Measurements from ENCODE around the gene ZNF521. TPM values are rescaled to one million over a fixed set of nuclear protein-coding genes. Genes with fewer than 3 reads are reported as not detected.

ZNF521 gene
- total RNA-seq, 1 donor from 2014 or later, result 48.0 TPM

- Mint-ChIP-seq H3K36me3 (ENCODE audit: low read depth, unreplicated experiment) (no peaks in the 10 kb centered on the region), H3K27ac (ENCODE audit: unreplicated experiment) (peak overlapping the region; percentile 1), H3K9me3 (ENCODE audit: unreplicated experiment) (no peaks in the 10 kb centered on the region), H3K4me1 (ENCODE audit: low read depth, unreplicated experiment) (peaks cover 14% of the 10 kb centered on the region), H3K27me3 (ENCODE audit: low read depth, unreplicated experiment) (no peaks in the 10 kb centered on the region), H3K4me3 (ENCODE audit: unreplicated experiment) (no peak overlapping the region)
- FAIRE-seq, result no peak
- Histone ChIP-seq H4K20me1 (ENCODE audit: insufficient read depth, low read length) (no peaks in the 10 kb centered on the region), H3K4me2 (ENCODE audit: low read length) (no peak overlapping the region), H3K9ac (ENCODE audit: low read length) (no peak overlapping the region), H3K36me3 (ENCODE audit: insufficient read depth, low read length) (no peaks in the 10 kb centered on the region), H3K9me3 (ENCODE audit: insufficient read depth, low read depth, low read length) (no peaks in the 10 kb centered on the region), H3K4me1 (ENCODE audit: insufficient read depth, low read length) (peaks cover 17% of the 10 kb centered on the region), H3K27ac (ENCODE audit: low read depth, low read length) (no peak overlapping the region), H3K27me3 (ENCODE audit: insufficient read depth, low read length) (no peaks in the 10 kb centered on the region), H3K4me3 (ENCODE audit: insufficient read depth, low read depth, low read length) (no peak overlapping the region), H2AFZ (ENCODE audit: low read depth, low read length) (no peak overlapping the region), H3K79me2 (ENCODE audit: insufficient read depth, low read length) (no peaks in the 10 kb centered on the region)
- no peak for DNase-seq (ENCODE audit: low read depth)
- TF ChIP-seq, protein P1, sequence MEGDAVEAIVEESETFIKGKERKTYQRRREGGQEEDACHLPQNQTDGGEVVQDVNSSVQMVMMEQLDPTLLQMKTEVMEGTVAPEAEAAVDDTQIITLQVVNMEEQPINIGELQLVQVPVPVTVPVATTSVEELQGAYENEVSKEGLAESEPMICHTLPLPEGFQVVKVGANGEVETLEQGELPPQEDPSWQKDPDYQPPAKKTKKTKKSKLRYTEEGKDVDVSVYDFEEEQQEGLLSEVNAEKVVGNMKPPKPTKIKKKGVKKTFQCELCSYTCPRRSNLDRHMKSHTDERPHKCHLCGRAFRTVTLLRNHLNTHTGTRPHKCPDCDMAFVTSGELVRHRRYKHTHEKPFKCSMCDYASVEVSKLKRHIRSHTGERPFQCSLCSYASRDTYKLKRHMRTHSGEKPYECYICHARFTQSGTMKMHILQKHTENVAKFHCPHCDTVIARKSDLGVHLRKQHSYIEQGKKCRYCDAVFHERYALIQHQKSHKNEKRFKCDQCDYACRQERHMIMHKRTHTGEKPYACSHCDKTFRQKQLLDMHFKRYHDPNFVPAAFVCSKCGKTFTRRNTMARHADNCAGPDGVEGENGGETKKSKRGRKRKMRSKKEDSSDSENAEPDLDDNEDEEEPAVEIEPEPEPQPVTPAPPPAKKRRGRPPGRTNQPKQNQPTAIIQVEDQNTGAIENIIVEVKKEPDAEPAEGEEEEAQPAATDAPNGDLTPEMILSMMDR (IDR thresholded peaks at IDR 0.05; ENCODE audit: insufficient read depth, low read depth, low read length), result no peak
- TF ChIP-seq EZH2 (IDR thresholded peaks at IDR 0.05; ENCODE audit: insufficient read depth, low read length), result no peak
Observed at GRCh38 chr18:25295624-25296138, 56.3 kb downstream of the ZNF521 start.

DNA sequence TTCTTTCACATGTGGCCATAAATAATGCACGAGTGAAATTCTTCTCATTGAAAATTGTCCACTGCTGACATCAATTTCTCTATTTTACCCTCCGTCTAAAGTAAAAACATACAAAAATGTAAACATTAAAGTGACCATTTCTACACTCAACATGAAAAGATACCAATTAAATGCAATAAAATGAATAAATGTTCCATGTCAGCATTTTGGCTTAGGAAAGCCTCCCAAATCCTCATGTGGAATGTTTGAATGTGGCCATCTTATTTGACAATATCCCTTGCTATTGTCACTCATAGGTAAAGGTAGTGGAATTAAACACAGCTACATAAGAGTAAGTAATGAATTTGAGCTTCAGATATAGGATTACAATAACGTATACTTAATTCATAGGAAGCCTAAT lies 60.8 kb downstream of the ZNF521 start:
- Histone ChIP-seq H3K27ac (ENCODE audit: low read depth, low read length) (no peak overlapping the region), H3K79me2 (ENCODE audit: insufficient read depth, low read length) (no peaks in the 10 kb centered on the region), H3K4me3 (ENCODE audit: insufficient read depth, low read depth, low read length) (no peak overlapping the region), H3K4me2 (ENCODE audit: low read length) (no peak overlapping the region), H2AFZ (ENCODE audit: low read depth, low read length) (no peak overlapping the region), H3K36me3 (ENCODE audit: insufficient read depth, low read length) (no peaks in the 10 kb centered on the region), H3K9ac (ENCODE audit: low read length) (no peak overlapping the region), H3K27me3 (ENCODE audit: insufficient read depth, low read length) (no peaks in the 10 kb centered on the region), H3K9me3 (ENCODE audit: insufficient read depth, low read depth, low read length) (no peaks in the 10 kb centered on the region), H4K20me1 (ENCODE audit: insufficient read depth, low read length) (no peaks in the 10 kb centered on the region), H3K4me1 (ENCODE audit: insufficient read depth, low read length) (peaks cover 17% of the 10 kb centered on the region)
- DNase-seq (ENCODE audit: low read depth) (no peak), FAIRE-seq (no peak)
- no peaks in the 10 kb centered on the region for H3K9me3 Mint-ChIP-seq (ENCODE audit: unreplicated experiment)
- peaks cover 15% of the 10 kb centered on the region for H3K4me1 Mint-ChIP-seq (ENCODE audit: low read depth, unreplicated experiment)
- no peak overlapping the region for H3K27ac Mint-ChIP-seq (ENCODE audit: unreplicated experiment)
- no peaks in the 10 kb centered on the region for H3K36me3 Mint-ChIP-seq (ENCODE audit: low read depth, unreplicated experiment)
- TF ChIP-seq, protein P1 (IDR thresholded peaks at IDR 0.05; ENCODE audit: insufficient read depth, low read depth, low read length), result no peak
- no peak for TF ChIP-seq EZH2 (IDR thresholded peaks at IDR 0.05; ENCODE audit: insufficient read depth, low read length)
- H3K4me3 Mint-ChIP-seq (ENCODE audit: unreplicated experiment), result no peak overlapping the region
- no peaks in the 10 kb centered on the region for H3K27me3 Mint-ChIP-seq (ENCODE audit: low read depth, unreplicated experiment)

- Histone ChIP-seq H3K9ac (ENCODE audit: low read length) (peak overlapping the region; percentile 59), H3K4me1 (ENCODE audit: insufficient read depth, low read length) (peaks cover 20% of the 10 kb centered on the region)
- H3K4me3 Mint-ChIP-seq (ENCODE audit: unreplicated experiment), result no peak overlapping the region
Observed at GRCh38 chr18:25289001-25289631, 62.9 kb downstream of the ZNF521 start.

More at GRCh38 chr18:25289001-25289631, 62.9 kb downstream of the ZNF521 start:
- peak overlapping the region; percentile 97 for H3K27ac Mint-ChIP-seq (ENCODE audit: unreplicated experiment)
- DNase-seq (ENCODE audit: low read depth) (peak; percentile 80), FAIRE-seq (peak; percentile 45)
- Histone ChIP-seq H3K4me3 (ENCODE audit: insufficient read depth, low read depth, low read length) (peak overlapping the region; percentile 43), H3K36me3 (ENCODE audit: insufficient read depth, low read length) (no peaks in the 10 kb centered on the region), H3K9me3 (ENCODE audit: insufficient read depth, low read depth, low read length) (no peaks in the 10 kb centered on the region), H4K20me1 (ENCODE audit: insufficient read depth, low read length) (no peaks in the 10 kb centered on the region), H3K4me2 (ENCODE audit: low read length) (peak overlapping the region; percentile 79), H3K27me3 (ENCODE audit: insufficient read depth, low read length) (no peaks in the 10 kb centered on the region), H2AFZ (ENCODE audit: low read depth, low read length) (peak overlapping the region; percentile 34), H3K27ac (ENCODE audit: low read depth, low read length) (peak overlapping the region; percentile 86), H3K79me2 (ENCODE audit: insufficient read depth, low read length) (no peaks in the 10 kb centered on the region)
- H3K36me3 Mint-ChIP-seq (ENCODE audit: low read depth, unreplicated experiment), result no peaks in the 10 kb centered on the region
- no peaks in the 10 kb centered on the region for H3K9me3 Mint-ChIP-seq (ENCODE audit: unreplicated experiment)
- no peak for TF ChIP-seq EZH2 (IDR thresholded peaks at IDR 0.05; ENCODE audit: insufficient read depth, low read length)
- TF ChIP-seq, protein P1 (IDR thresholded peaks at IDR 0.05; ENCODE audit: insufficient read depth, low read depth, low read length), result no peak
- H3K4me1 Mint-ChIP-seq (ENCODE audit: low read depth, unreplicated experiment), result peaks cover 13% of the 10 kb centered on the region
- H3K27me3 Mint-ChIP-seq (ENCODE audit: low read depth, unreplicated experiment), result no peaks in the 10 kb centered on the region
